Neuronal stem cell (in vitro differentiated cells): ENCODE measurements around the gene USP15.

Source experiments
- DNase-seq: peaks from one replicate; pipeline ENCODE4 v3.0.0-alpha.2; 2013; ENCODE audit warnings: low spot score
- H2AFZ ChIP-seq: one replicate; pipeline ENCODE4 v1.6.1; 2013; ENCODE audit warnings: mild to moderate bottlenecking, low read length, inconsistent platforms
- H2AK5ac ChIP-seq: 2 replicates; pipeline ENCODE4 v1.6.1; 2013; ENCODE audit warnings: low read depth, mild to moderate bottlenecking, inconsistent platforms, low read length, moderate library complexity, mixed read lengths
- H2BK120ac ChIP-seq: 2 replicates; pipeline ENCODE4 v1.6.1; 2013; ENCODE audit warnings: low read depth, mild to moderate bottlenecking, inconsistent platforms, low read length, moderate library complexity, mixed read lengths
- H2BK12ac ChIP-seq: one replicate; pipeline ENCODE4 v1.6.1; 2013; ENCODE audit warnings: low read length, inconsistent platforms
- H2BK15ac ChIP-seq: 2 replicates; pipeline ENCODE4 v1.6.1; 2013; ENCODE audit warnings: mild to moderate bottlenecking, low read length, inconsistent platforms, mixed read lengths
- H2BK5ac ChIP-seq: one replicate; pipeline ENCODE4 v1.6.1; 2013; ENCODE audit warnings: inconsistent platforms, mild to moderate bottlenecking, low read length, moderate library complexity
- H3K14ac ChIP-seq: one replicate; pipeline ENCODE4 v1.6.1; 2013; ENCODE audit warnings: low read length, inconsistent platforms
- H3K18ac ChIP-seq: 2 replicates; pipeline ENCODE4 v1.6.1; 2013; ENCODE audit warnings: low read length, inconsistent platforms
- H3K23ac ChIP-seq: 2 replicates; pipeline ENCODE4 v1.6.1; 2013; ENCODE audit warnings: low read depth, mild to moderate bottlenecking, mixed read lengths, low read length, inconsistent platforms; ENCODE audit not compliant: poor library complexity
- H3K27ac ChIP-seq: replicated peaks from 3 replicates; pipeline ENCODE4 v1.5.1; 2013; ENCODE audit warnings: low read length, inconsistent platforms
- H3K27me3 ChIP-seq, 3 experiments: 2 replicates each; pipeline ENCODE4 v1.6.1; 2013; ENCODE audit warnings: low read length in 3 of 3, mild to moderate bottlenecking in 2 of 3, inconsistent platforms in 1 of 3, low read depth in 1 of 3, mixed read lengths in 1 of 3, moderate library complexity in 1 of 3; ENCODE audit not compliant: control insufficient read depth in 3 of 3, insufficient read depth in 3 of 3
- H3K36me3 ChIP-seq, 2 donors: replicated peaks in 1 of 2; 2 replicates each; pipeline ENCODE4 v1.6.1; 2013; ENCODE audit warnings: low read length in 2 of 2; ENCODE audit not compliant: control insufficient read depth in 2 of 2, insufficient read depth in 2 of 2
- H3K4ac ChIP-seq: 2 replicates; pipeline ENCODE4 v1.6.1; 2013; ENCODE audit warnings: inconsistent platforms, mild to moderate bottlenecking, low read length, moderate library complexity
- H3K4me1 ChIP-seq, 2 donors: 1 replicate in 1 of 2; 2 replicates in 1 of 2; pipeline ENCODE4 v1.6.1; 2013; ENCODE audit warnings: low read length in 2 of 2, low read depth in 1 of 2; ENCODE audit not compliant: control insufficient read depth in 2 of 2, insufficient read depth in 1 of 2
- H3K4me2 ChIP-seq: one replicate; pipeline ENCODE4 v1.6.1; 2013; ENCODE audit warnings: mild to moderate bottlenecking, low read length, inconsistent platforms; ENCODE audit not compliant: insufficient read depth, poor library complexity, severe bottlenecking
- H3K4me3 ChIP-seq, 2 donors: 2 replicates each; pipeline ENCODE4 v1.5.1; 2013; ENCODE audit warnings: low read length in 2 of 2, mild to moderate bottlenecking in 2 of 2, inconsistent platforms in 1 of 2, moderate library complexity in 1 of 2
- H3K79me1 ChIP-seq: one replicate; pipeline ENCODE4 v1.6.1; 2013; ENCODE audit warnings: low read depth, mild to moderate bottlenecking, inconsistent platforms, low read length, moderate library complexity
- H3K9ac ChIP-seq: one replicate; pipeline ENCODE4 v1.6.1; 2013; ENCODE audit warnings: mild to moderate bottlenecking, low read depth, low read length, inconsistent platforms; ENCODE audit not compliant: poor library complexity
- H3K9me3 ChIP-seq, 2 donors: replicated peaks in 1 of 2; 2 replicates each; pipeline versions ENCODE3 to v1.6.1; 2013; ENCODE audit warnings: low read length in 2 of 2, mild to moderate bottlenecking in 2 of 2, inconsistent platforms in 1 of 2, low read depth in 1 of 2, mixed read lengths in 1 of 2, moderate library complexity in 1 of 2; ENCODE audit not compliant: control insufficient read depth in 2 of 2, insufficient read depth in 1 of 2
- H4K8ac ChIP-seq: one replicate; pipeline ENCODE4 v1.6.1; 2013; ENCODE audit warnings: low read depth, mild to moderate bottlenecking, inconsistent platforms, low read length, moderate library complexity
- H4K91ac ChIP-seq: one replicate; pipeline ENCODE4 v1.6.1; 2013; ENCODE audit warnings: low read length, low read depth, mild to moderate bottlenecking, inconsistent platforms; ENCODE audit not compliant: poor library complexity
- WGBS, 2 donors: extraction: QIAGEN DNeasy Blood & Tissue Kit; methylation state at CpG; one replicate each; pipeline ENCODE4 v1.1.7; 2013; ENCODE audit warnings: missing lambda C conversion rate in 2 of 2, mixed read lengths in 1 of 2; ENCODE audit not compliant: insufficient read length in 2 of 2, insufficient replicate concordance in 1 of 2; ENCODE audit errors: extremely low coverage in 2 of 2; 5-methylcytosine and 5-hydroxymethylcytosine counted together

Gene USP15

GRCh38 chr12:62345667-62346066, 85.5 kb downstream of the USP15 start:
- H3K36me3 ChIP-seq = peaks cover 0 to 7% of the 10 kb centered on the region in 2 donors
- no peak overlapping the region for H2BK120ac ChIP-seq
- H2AFZ ChIP-seq = no peak overlapping the region
- H2BK5ac ChIP-seq = no peak overlapping the region
- H3K27me3 ChIP-seq = no peaks in the 10 kb centered on the region
- H3K4me2 ChIP-seq = no peak overlapping the region
- no peak overlapping the region for H2BK12ac ChIP-seq
- H3K79me1 ChIP-seq = no peaks in the 10 kb centered on the region
- no peak overlapping the region for H2BK15ac ChIP-seq
- no peak overlapping the region for H4K91ac ChIP-seq
- H3K9me3 ChIP-seq = no peaks in the 10 kb centered on the region
- DNase-seq = no peak
- WGBS, 2 donors = no CpG with 5 or more reads among the region's 6 CpGs
- no peak overlapping the region for H4K8ac ChIP-seq
- no peak overlapping the region for H3K4ac ChIP-seq
- no peak overlapping the region for H3K18ac ChIP-seq
- no peak overlapping the region for H3K23ac ChIP-seq
- H3K27ac ChIP-seq = no peak overlapping the region
- H3K9ac ChIP-seq = no peak overlapping the region
- H3K4me1 ChIP-seq = no peaks in the 10 kb centered on the region
- no peak overlapping the region for H3K4me3 ChIP-seq
- H3K14ac ChIP-seq = no peak overlapping the region
- H2AK5ac ChIP-seq = no peak overlapping the region

GRCh38 chr12:62346817-62347216, 86.6 kb downstream of the USP15 start:
- no peaks in the 10 kb centered on the region for H3K9me3 ChIP-seq
- H3K4me3 ChIP-seq = no peak overlapping the region
- H3K4me2 ChIP-seq = no peak overlapping the region
- H3K4ac ChIP-seq = no peak overlapping the region
- no peak overlapping the region for H4K8ac ChIP-seq
- H3K14ac ChIP-seq = no peak overlapping the region
- H2BK120ac ChIP-seq = no peak overlapping the region
- no peak overlapping the region for H2AK5ac ChIP-seq
- H3K9ac ChIP-seq = no peak overlapping the region
- H3K23ac ChIP-seq = no peak overlapping the region
- no peak overlapping the region for H2BK15ac ChIP-seq
- no peak for DNase-seq
- H3K27me3 ChIP-seq = no peaks in the 10 kb centered on the region
- 100% methylated on average over 1 of the region's 1 CpG; no CpG with 5 or more reads in 1 of the 2 donors for WGBS, 2 donors
- H3K18ac ChIP-seq = no peak overlapping the region
- no peak overlapping the region for H3K27ac ChIP-seq
- no peaks in the 10 kb centered on the region for H3K4me1 ChIP-seq
- peaks cover 0 to 7% of the 10 kb centered on the region in 2 donors for H3K36me3 ChIP-seq
- no peak overlapping the region for H4K91ac ChIP-seq
- H3K79me1 ChIP-seq = no peaks in the 10 kb centered on the region
- H2AFZ ChIP-seq = no peak overlapping the region
- no peak overlapping the region for H2BK5ac ChIP-seq
- H2BK12ac ChIP-seq = no peak overlapping the region

DNA sequence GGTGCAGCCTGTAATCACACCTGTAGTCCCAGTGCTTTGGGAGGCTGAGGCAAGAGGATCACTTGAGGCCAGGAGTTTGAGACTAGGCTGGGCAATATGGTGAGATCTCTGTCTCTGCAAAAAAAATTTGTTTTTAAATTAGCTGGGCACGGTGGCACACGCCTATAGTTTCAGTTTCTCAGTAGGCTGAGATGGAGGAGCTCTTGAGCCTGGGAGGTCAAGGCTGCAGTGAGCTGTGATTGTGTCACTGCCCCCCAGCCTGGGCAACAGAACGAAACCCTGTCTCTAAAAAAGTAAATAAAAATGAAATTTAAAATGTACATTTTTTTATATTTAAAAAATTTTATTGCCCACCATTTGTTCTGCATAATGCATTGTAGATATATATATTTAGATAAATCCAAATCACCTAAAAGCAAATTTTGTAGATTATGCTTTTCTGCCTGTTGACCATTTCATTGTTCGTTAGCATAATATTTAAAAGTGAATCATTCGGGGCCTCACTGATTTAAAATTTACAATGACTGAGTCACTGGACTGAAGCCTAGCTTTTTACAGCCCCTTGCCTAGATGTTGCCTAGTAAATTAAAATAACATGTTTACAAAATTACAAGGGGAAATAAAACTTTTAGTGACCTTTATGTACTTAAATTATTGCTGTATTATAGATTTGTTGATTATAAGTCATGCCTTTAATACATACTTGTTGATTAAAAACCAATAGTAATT, 87.9 kb downstream of the USP15 start:
- H2AK5ac ChIP-seq = no peak overlapping the region
- no peak overlapping the region for H3K23ac ChIP-seq
- no peaks in the 10 kb centered on the region for H3K79me1 ChIP-seq
- no peaks in the 10 kb centered on the region for H3K4me1 ChIP-seq
- H2BK120ac ChIP-seq = no peak overlapping the region
- H3K4me3 ChIP-seq = no peak overlapping the region
- H3K4ac ChIP-seq = no peak overlapping the region
- no peak overlapping the region for H2BK15ac ChIP-seq
- no peak overlapping the region for H3K27ac ChIP-seq
- H3K27me3 ChIP-seq = no peaks in the 10 kb centered on the region
- no peak overlapping the region for H3K14ac ChIP-seq
- no peaks in the 10 kb centered on the region for H3K9me3 ChIP-seq
- H3K9ac ChIP-seq = no peak overlapping the region
- no peak overlapping the region for H2BK12ac ChIP-seq
- DNase-seq = no peak
- no peak overlapping the region for H3K4me2 ChIP-seq
- no peak overlapping the region for H2BK5ac ChIP-seq
- no peak overlapping the region for H3K18ac ChIP-seq
- WGBS, 2 donors = no CpG with 5 or more reads among the region's 5 CpGs
- no peak overlapping the region for H2AFZ ChIP-seq
- peaks cover 0 to 5% of the 10 kb centered on the region in 2 donors for H3K36me3 ChIP-seq
- no peak overlapping the region for H4K91ac ChIP-seq
- H4K8ac ChIP-seq = no peak overlapping the region

GRCh38 chr12:62350554-62350953, 90.3 kb downstream of the USP15 start:
- no peak overlapping the region for H2BK15ac ChIP-seq

More at GRCh38 chr12:62350554-62350953, 90.3 kb downstream of the USP15 start:
- Histone ChIP-seq H3K27ac (no peak overlapping the region), H2BK120ac (no peak overlapping the region), H3K36me3 (peaks cover 0 to 11% of the 10 kb centered on the region in 2 donors), H3K4me2 (no peak overlapping the region), H3K18ac (no peak overlapping the region), H3K79me1 (no peaks in the 10 kb centered on the region), H2AK5ac (no peak overlapping the region), H3K27me3 (no peaks in the 10 kb centered on the region), H3K4me1 (no peaks in the 10 kb centered on the region), H3K14ac (no peak overlapping the region), H3K23ac (no peak overlapping the region), H3K9me3 (no peaks in the 10 kb centered on the region), H3K4ac (no peak overlapping the region), H4K8ac (no peak overlapping the region), H4K91ac (no peak overlapping the region), H3K4me3 (no peak overlapping the region), H2AFZ (no peak overlapping the region), H2BK12ac (no peak overlapping the region), H2BK5ac (no peak overlapping the region), H3K9ac (no peak overlapping the region)
- DNase-seq = no peak
- WGBS, 2 donors = no CpG with 5 or more reads among the region's 2 CpGs
